SU-DHL-6 (cell line): ENCODE results near the gene GNE.
"Not testable (repeated sequence)": the region's sequence is repeated elsewhere in the genome, so short reads cannot be mapped to it uniquely, and the experiment has no call there.

Source experiments
- EZH2phosphoT487 ChIP-seq: fragments of 200-600 bp; sonication (generic), shearing (Covaris generic); conservative IDR thresholded peaks from 2 replicates; pipeline ENCODE4 v1.6.1; 2018; ENCODE audit warnings: mild to moderate bottlenecking, antibody characterized with exemption, low read length, moderate library complexity, mixed read lengths
- TF ChIP-seq, protein P1 (sequence below): fragments of 200-600 bp; sonication (generic); IDR thresholded peaks from one replicate; pipeline ENCODE4 v1.5.1; 2017; ENCODE audit warnings: antibody characterized with exemption, mild to moderate bottlenecking, low read length, moderate library complexity; ENCODE audit not compliant: insufficient read depth, poor library complexity, severe bottlenecking

DNA sequence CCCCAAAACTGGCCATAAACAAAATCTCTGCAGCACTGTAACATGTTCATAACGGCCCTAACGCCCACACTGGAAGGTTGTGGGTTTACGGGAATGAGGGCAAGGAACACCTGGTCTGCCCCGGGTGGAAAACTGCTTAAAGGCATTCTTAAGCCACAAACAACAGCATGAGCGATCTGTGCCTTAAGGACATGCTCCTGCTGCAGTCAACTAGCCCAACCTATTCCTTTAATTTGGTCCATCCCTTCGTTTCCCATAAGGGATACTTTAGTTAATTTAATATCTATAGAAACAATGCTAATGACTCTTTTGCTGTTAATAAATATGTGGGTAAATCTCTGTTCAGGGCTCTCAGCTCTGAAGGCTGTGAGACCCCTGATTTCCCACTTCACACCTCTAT, 78.0 kb downstream of the GNE start:
- TF ChIP-seq, protein P1, sequence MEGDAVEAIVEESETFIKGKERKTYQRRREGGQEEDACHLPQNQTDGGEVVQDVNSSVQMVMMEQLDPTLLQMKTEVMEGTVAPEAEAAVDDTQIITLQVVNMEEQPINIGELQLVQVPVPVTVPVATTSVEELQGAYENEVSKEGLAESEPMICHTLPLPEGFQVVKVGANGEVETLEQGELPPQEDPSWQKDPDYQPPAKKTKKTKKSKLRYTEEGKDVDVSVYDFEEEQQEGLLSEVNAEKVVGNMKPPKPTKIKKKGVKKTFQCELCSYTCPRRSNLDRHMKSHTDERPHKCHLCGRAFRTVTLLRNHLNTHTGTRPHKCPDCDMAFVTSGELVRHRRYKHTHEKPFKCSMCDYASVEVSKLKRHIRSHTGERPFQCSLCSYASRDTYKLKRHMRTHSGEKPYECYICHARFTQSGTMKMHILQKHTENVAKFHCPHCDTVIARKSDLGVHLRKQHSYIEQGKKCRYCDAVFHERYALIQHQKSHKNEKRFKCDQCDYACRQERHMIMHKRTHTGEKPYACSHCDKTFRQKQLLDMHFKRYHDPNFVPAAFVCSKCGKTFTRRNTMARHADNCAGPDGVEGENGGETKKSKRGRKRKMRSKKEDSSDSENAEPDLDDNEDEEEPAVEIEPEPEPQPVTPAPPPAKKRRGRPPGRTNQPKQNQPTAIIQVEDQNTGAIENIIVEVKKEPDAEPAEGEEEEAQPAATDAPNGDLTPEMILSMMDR: not testable (repeated sequence)
- not testable (repeated sequence) for TF ChIP-seq EZH2phosphoT487
